Measurements from ENCODE around the gene CCSER1.

Gene CCSER1

DNA sequence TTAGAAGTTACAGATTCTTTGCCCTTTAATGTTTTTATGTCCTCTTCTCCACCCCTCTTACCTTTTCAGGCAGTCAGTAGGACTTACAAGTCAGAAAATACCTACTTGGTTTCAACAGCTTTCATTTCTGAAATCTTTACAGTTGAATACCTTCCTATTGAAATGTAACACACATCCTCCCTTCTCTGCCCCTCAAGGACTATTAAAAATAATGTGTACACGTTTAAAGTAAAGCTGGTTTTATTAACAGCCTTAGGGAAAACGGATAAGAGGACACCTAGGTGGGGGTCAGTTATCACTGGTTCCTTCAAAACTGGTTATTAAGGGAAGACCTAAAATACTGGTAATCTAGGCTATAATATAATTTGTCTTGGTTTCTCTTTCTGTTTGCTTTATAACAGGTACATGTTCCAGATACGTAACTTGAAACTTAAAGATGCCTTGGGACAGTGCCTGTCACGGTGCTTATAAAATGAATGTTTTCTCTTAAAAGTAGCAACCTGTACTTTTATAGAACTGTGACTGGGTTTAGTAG lies 1.8 kb downstream of the CCSER1 start:
- no peak for DNase-seq

DNA sequence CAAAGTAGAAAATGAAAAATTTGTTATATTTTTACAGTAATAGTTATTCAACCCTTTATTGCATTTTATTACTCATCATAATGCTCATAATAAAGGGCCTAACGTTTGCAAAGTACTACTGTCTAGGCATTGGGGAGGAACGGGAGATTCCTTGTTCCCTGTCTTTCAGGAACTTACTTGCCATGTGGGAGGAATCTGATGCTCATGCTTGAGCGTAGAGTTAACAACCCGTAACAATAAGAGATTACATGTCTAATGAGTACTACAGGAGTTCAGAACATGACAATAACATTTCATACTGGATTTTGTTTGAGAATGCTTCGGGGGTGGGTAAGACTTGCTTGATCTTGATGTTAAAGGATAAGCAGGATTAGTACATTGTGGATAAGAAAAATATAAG lies 2.9 kb downstream of the CCSER1 start:
- DNase-seq: no peak

DNA sequence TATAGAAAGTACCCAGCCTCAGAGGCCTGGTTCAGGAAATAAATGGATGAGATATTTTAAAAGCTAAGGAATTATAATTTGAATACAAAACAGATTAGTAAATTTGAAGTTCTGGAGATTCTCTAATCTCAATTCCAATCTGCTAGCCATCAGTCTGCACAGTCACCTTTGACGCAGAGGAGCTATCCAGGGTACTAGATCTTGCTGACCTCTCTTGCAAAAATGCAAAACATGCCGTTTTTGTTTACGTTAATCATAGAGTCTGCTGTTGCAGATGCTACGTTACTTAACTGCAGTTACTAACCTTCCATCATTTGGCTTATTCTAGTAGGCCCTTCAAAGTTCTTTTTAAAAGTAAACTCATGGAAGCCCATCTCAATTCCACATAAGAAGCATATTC lies 10.4 kb downstream of the CCSER1 start:
- no peak for DNase-seq

DNA sequence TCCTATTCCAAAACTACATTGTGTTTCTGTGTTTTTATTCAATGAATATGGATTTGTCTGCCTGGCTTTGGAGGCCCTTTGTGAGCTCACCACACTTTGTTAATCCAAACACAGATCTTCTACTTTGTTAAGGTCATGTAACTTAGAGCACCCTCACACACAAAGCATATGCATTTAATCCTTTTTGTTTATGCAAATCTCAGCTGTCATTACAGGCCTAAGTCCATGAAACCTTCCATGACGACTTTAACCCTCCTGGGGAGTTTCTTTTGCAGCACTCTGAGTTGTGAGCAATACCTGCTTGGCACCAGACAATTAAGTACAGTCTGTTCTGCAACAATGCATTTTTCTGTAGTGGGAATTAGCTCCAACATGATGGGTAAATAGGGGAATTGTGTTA lies 14.9 kb downstream of the CCSER1 start:
- no peak for DNase-seq

DNA sequence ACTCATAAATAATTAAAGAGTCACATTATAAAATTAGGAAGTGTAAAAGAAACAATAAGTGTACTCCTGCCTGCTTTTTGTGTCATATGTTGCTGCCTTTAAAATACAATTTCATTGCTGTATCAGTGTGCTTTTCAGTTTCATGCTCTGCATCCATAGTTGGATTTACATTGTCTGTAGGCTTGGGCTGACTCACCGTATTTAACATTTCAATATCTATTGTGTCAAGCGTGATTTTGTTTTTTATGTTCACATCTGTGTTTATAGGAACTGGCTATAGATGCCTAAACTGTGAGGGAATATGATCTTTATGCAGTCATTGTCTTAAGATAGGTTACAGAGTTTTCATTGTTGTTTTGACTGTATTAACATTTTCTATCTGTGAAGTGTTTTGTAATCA lies 18.1 kb downstream of the CCSER1 start:
- DNase-seq: no peak

DNA sequence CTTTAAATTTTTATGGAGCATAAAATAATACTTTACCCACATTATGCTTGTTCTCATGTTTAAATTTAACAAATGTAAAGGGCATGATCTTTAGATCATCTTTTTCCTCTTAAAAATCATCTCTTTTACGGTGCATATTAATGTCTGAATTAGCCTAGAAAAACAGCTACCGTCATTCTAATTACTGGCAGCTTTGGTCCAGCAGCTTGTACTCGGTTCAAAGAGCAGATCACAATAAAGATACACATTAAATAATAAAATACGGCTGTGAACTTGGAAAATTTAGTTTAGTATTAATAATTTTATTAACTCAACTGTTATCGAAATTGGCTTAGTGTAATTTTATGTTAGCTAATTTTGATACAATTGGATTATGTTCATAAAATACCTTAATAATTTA lies 19.1 kb downstream of the CCSER1 start:
- DNase-seq: no peak

DNA sequence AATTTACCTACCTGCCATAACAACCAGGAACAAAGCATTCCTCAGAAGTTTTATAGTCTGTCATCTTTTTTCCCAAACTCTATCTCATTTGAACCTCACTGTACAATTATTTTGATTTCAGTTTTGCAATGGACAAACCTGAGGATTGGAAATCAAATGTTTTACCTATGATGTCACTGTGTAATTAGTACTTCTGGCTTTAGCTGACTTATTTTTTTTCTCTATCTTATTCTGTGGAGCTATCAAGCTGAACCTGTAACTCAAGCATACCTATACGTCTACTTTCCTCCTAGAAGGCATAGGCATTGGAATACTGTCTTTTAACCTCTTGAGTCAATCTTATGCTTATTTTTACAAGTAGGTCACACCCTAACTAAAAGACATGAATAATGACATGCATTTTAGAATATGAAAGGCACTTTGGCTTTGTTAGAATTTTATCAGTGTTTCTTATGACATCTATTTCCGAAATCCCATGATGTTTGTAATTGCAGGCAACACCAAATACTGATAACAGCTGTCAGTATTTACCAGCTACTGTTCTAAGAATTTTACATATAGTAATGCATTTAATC lies 21.5 kb downstream of the CCSER1 start:
- DNase-seq: no peak

DNA sequence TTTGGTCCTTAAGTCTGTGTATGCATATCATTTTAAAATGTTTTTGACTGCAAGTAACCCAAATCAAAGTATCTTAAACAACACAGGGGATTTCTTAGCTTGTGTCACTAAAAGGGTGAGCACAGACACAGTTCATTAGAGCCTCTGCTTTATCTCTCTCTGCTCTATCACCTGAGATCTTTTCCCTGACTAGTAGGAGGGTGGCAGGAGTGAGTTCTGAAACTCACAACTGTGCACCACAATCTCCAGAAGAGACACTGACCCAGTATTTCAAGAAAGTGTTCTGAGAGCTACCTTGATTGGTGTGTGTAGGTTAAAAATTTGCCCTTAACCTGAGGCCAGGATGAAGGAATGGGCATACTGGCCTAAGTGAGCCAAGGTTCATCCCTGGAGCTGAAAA lies 24.8 kb downstream of the CCSER1 start:
- DNase-seq: no peak

DNA sequence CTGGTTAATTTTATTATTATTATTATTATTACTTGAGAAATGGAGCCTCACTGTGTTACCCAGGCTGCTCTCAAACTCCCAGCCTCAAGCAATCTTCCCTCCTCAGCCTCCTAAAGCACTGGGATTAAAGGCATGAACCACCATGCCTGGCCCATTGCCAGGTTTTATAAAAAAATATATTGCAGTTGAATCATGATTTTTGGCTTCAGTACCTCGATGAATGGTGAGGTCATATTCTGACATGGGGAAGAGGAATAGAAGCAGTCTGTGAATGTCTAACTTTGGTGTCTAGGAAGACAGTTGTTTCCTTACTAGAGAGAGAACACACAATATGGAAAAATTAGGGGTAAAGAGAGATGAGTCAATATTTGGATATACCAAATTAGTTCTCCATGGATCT lies 32.0 kb downstream of the CCSER1 start:
- DNase-seq: no peak

DNA sequence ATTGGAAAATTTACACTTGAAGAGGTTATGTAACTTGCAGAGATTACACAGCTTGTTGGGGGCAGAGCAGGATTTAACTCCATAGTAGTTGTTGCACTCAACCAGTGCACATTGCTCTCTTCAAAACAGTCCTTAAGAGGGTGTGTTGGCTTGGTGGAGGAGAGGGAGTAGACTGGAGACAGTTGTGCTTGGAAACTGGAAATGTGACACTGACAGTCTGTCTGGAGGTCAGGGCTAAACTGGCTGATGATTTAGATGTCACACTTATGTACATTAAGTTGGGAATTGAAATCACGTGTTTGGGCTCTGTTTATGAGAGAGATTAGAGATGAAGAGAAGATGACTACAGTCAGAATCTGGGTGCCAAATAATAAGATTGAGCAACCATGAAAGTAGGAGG lies 32.9 kb downstream of the CCSER1 start:
- no peak for DNase-seq

DNA sequence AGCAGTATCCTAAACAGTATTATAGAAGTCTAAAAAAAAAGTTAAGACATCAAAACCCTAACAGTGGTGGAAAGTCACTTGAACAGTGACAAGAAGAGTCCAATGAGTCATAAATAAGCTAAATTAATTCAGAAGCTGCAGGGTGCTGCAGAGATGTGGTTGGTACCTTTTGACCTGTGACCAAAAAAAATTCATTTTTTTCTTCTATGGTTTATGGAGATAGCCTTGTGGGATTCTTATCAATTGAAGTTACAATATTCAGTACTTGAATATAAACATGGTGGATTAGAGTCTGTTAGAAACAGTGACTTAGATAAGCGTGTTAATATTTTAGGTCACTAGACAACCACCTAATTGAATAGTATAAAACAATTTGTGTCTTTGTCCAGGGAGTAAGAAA lies 35.4 kb downstream of the CCSER1 start:
- DNase-seq: no peak

DNA sequence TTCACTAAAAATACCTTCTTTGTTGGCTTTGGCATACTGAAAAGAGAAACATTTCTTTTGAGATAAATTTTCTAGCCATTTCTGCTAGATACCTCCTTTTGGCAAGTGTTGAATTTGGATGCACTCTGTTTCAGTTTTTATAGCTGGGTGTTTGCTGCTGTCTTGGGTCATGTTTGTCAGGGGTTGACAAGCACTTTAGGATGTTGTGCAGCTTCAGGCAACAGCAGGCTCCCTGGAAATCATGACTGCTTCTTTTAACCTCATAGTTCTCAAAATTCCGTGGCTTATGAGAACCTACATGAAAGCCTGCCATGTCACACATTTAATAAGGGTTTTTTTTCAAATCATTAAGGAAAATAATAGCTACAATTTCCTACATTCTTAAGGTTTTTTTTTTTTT lies 36.7 kb downstream of the CCSER1 start:
- no peak for DNase-seq

DNA sequence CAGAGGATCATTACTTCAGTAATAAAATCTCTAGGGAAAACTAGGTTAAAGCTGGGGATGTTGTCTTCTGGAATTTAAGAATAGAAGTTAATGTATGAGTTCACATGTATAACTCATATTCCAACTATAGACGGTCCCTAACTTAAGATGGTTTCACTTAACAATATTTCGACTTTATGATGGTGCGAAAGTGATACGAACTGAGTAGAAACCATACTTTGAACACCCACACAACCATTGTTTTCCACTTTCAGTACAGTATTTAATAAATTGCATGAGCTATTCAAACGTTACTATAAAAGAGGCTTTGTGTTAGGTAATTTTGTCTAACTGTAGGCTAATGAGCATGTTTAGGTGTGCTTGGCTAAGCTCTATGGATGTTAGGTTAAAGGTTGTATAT lies 38.7 kb downstream of the CCSER1 start:
- no peak for DNase-seq

DNA sequence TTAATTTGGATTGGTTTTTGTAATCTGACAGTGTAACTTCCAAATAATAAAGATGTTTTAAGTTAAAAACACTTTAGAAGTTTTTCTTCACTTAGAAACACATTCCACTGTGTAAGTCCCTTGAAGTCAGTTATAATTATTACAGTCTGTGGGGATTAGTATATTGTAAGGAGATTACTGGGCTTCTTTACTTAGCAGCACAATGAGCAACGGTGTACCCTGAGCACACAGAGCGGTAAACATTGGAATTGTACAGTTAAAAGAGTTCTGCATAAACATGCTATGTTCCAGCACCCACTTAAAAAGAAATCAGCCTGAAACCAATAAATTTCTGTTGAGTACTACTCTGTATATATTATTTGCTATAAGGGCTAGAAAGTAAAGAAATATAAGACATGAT lies 44.3 kb downstream of the CCSER1 start:
- DNase-seq: no peak

DNA sequence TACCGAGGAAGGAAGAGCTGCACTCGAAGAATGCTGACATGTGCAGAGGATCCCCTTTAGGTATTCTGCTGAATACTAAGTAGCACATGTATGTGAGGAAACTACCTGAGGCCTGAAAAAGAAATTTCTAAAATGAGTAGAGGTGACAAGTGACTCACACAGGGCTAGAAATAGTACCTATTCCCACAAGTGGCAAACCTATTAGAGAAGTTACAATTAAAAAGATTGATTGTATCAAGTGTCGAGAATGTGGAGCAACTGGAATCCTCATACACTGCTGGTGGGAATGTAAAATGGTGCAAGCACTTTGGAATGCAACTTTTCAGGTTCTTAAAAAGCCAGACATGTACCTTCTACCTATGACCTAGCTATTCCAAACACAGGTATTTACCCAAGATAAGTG lies 47.4 kb downstream of the CCSER1 start:
- no peak for DNase-seq

DNA sequence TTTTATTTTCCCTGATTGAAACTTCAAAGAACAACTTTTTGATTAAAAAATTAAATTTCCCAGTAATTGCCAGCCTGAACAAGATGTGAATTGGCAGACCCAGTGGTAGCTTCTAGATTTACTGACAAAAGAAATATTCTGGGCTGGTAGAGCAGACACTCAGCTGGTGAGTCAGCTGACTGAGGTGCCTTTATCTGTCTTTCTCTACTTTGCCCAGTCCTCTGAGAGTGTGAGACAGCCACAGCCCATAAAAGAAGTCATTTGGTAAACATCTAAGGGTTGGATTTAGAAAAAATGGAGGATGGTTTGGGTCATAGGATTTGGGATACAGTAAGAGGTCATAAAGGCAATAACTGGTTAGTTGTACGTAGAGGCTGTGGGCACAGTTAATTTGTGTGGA lies 54.5 kb downstream of the CCSER1 start:
- no peak for DNase-seq

DNA sequence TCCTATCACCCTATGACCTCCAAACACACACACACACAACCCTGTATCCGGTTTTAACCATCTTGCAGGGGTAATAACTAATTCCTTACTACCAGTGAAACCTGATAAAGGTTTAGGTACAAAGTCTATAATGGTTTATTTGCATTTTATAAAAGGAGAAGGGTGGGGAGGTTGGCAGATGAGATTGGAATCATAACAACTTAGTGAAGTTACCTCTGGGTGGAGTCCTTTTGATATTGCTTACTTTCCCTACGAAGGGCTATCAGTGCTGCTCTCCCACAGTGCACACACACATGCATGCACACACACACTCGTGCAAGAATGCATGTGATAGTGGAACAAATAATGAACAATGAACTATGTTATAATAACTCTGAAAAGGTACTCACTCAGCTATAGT lies 56.1 kb downstream of the CCSER1 start:
- DNase-seq: no peak

DNA sequence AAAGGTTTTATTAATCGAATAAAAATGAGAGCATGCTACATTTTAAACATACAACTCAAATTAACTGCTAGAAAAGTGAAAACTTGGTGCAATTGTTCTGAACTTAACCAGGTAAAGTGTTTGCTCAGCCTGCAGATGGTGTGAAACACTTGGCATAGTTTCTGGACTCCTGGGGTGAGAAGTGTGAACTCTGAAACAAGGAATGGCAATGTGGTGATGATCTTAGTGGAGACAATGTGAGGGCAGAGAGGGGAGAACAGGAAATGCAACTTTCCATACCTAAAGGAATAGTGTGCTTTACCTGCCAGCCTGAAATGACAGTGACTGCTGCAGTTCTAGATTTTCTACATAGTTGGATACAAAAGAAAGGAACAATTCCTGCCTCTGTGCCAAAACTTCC lies 57.4 kb downstream of the CCSER1 start:
- DNase-seq: no peak

DNA sequence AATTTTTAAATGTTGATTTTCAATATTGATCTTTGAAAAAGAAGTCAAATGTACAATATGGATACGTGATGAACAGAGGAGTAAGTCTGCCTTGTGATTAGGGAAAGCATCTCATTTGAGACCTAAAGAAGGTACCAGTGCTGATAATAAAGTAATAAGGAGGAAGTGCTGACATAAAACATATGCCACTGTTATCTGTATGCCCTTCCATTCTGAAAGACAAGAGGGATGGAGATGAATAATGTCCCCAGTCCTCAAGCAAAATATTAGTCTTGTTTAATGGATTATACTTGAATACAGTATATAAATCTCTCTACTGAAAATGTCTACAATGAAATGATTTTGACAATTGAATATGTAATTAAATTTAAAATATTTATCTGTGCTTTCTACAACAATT lies 58.2 kb downstream of the CCSER1 start:
- DNase-seq: no peak

DNA sequence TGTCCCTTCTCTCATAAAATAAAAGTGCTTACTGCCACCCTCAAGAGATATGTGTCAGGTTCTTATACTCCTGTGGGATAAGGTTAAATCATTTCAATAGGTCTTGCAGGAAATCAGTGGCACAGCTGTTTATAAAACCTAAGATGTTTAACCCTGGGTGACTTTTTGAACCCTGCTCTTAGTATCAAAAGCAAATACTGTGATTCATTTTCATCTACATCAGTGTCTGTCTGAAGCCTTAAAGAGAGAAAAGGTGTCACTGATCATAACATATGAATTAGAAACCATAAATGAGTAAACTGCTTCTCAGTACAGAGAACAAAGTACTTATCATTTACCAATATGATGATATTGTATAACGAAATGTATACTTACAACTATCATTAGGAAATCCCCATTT lies 59.0 kb downstream of the CCSER1 start:
- DNase-seq: no peak

DNA sequence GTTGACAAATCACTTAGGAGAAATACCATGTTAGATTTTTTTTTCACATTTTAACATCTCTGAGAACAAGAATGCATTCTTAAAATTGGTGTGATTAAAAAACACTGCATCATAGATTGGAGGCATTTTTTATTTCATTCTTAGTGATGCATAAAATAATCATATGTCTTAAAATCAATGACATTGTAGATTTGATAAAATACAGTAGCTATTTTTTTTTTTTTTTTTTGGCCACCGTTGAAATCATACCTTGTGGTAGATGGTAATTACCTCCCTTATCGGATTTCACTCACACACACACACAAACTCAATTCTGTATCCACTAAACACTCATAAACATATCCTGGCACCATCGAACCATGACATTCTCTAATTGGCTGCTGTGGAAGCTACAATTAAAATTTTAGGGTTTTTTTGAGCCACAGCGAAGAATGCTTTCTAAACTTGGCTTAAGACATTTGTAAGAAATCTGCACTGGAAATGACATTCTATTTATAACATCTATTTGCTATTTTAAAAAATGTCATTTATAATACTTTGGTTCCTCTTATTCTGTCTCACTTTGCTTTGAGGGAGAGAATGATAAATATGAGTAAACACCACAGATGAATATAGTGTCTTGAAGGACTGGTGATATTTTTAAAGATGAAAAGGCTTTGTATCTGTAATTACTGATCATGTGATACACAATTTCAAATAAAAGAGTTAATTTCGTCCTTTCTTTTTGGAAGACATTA lies 60.1 kb downstream of the CCSER1 start:
- DNase-seq: no peak

DNA sequence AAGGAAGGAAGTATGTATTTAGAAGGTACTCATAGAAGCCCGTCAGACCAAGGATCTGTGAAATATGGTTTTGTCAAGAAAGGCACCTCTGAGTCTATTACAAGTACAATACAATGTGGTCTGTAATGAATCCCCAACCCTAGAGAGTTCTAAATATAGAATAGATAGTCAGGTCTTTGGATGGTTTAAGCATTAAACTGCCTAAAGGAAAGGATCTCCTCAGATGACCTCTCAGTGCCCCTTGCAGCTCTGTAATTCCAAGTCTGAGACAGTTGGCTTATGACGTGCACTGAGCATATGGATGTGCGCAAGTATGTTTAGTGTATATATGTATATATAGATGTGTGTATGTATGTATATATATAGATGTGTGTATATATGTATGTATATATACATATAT lies 62.0 kb downstream of the CCSER1 start:
- no peak for DNase-seq

DNA sequence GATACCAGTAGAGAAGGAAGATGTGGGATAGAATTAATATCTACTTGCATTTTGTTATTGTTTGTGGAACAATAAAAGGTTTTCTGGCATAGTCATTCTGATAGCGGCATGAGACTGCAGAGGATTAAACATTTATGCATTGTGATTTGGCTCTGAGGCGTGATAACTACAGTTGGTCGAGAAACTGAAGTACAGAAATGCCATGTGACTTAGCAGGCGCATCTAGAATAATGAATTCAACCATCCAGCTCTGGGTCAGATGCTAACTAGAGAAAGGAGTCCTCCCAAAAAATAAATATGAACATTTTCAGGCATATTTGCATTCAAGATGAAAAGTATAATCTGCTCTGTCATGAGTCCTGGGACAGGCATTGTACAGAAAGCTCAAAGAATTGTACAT lies 62.8 kb downstream of the CCSER1 start:
- DNase-seq: no peak

DNA sequence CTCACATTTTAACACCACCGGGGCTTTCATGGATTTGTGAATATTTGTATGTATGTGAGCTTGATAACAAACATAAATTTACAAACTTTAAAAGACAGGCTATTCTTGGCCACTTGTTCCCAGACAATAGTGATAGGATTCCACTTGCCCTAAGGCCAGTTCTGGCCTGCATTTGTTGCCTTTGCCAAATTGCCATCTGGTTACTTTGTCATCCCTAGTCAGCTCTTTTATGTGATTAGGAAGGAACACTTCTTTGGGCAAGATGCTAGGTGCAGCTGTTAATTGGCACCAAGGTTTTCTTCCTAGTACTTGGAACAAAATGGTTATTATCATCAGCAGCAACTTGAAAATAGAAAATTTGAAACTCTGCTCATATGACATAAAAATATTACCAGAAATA lies 63.3 kb downstream of the CCSER1 start:
- DNase-seq: no peak

Data from midbrain (tissue), 1 donor.